ENCODE measurements around the gene FBLN2.

The FBLN2 gene

DNA sequence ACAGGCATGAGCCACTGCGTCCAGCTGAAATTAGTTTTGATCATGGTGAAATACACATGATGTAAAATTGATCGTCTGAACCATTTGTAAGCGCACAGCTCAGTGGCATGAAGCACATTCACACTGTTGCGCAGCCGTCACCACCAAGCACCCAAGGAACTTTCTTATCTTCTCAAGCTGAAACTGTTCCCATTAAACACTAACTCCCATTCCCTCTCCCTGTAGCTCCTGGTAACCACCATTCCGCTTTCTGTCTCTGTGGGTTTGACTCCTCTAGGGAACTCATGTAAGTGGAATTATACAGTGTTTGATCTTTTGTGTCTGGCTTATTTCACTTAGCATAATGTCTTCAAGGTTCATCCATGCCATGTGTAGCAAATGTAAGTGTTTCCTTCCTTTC lies 62.3 kb downstream of the FBLN2 start:
- Mint-ChIP-seq H3K36me3 (ENCODE audit: low read depth) (peaks cover 1% of the 10 kb centered on the region), H3K4me3 (no peak overlapping the region), H3K4me1 (no peaks in the 10 kb centered on the region), H3K27ac (no peak overlapping the region), H3K27me3 (no peaks in the 10 kb centered on the region), H3K9me3 (peaks cover 6% of the 10 kb centered on the region)
- DNase-seq (no peak), ATAC-seq (no peak)

DNA sequence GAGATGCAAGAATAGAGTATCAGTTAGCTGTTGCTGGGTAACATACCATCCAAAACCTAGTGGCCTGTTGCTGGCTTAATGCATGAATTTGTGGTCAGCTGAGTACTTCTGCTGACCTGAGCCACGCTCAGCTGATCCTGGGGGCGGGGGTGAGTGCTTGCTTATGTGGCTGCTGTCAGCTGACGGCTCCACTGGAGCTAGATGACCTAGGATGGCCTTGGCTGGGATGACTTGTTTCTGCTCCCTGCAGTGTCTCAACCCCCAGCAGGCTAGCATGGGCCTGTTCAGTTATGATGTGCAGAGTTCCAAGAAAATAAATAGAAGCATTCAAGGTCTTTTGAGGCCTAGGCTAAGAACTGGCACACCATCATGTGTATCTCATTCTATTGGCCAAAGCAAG lies 63.9 kb downstream of the FBLN2 start:
- H3K9me3 Mint-ChIP-seq, result peaks cover 6% of the 10 kb centered on the region
- H3K4me1 Mint-ChIP-seq, result no peaks in the 10 kb centered on the region
- DNase-seq (no peak), ATAC-seq (no peak)
- peaks cover 1% of the 10 kb centered on the region for H3K36me3 Mint-ChIP-seq (ENCODE audit: low read depth)
- no peaks in the 10 kb centered on the region for H3K27me3 Mint-ChIP-seq
- no peak overlapping the region for H3K4me3 Mint-ChIP-seq
- H3K27ac Mint-ChIP-seq, result no peak overlapping the region

DNA sequence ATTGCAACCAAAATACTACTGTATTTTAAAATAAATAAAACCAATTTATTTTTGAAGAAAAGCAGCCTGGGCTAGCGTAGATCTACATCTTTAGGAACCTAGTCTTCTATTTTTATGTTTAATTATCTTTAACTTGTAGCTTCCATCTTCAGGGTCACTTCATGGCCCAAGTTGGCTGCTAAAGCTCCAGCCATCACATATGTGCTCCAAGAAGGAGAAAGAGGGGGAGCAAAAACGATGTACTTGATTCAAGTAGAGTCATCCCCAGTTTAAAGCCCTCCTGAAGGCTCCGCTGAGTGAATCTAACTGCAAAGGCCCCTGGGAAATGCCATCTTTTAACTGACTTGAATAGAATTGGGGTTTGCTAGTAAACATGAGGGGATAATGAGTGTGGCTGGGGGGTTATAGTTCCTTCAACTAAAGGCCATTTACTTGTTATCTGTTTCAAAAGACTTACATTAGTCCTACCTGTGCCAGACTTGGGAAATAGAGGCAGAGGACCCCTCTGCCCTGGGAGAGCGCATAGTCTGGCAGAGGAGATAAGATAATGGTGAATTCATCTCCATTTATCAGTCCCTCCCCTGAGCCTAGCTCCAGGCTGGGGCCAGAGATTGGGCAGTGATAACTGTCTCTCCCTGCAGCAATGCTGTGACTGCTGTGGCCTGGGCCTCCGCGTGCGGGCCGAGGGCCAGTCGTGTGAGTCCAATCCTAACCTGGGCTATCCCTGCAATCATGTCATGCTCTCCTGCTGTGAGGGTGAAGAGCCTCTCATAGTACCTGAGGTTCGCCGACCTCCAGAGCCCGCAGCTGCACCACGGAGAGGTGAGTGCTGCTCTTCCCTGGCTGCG lies 64.6 kb downstream of the FBLN2 start:
- no peak overlapping the region for H3K4me3 Mint-ChIP-seq
- no peaks in the 10 kb centered on the region for H3K27me3 Mint-ChIP-seq
- H3K36me3 Mint-ChIP-seq (ENCODE audit: low read depth), result peaks cover 1% of the 10 kb centered on the region
- no peaks in the 10 kb centered on the region for H3K4me1 Mint-ChIP-seq
- no peak for DNase-seq
- no peak overlapping the region for H3K27ac Mint-ChIP-seq
- ATAC-seq, result no peak
- H3K9me3 Mint-ChIP-seq, result peaks cover 6% of the 10 kb centered on the region

GRCh38 chr3:13614607-13615006 lies 65.7 kb downstream of the FBLN2 start:
- Mint-ChIP-seq H3K4me1 (no peaks in the 10 kb centered on the region), H3K36me3 (ENCODE audit: low read depth) (peaks cover 1% of the 10 kb centered on the region), H3K9me3 (peaks cover 6% of the 10 kb centered on the region), H3K27me3 (no peaks in the 10 kb centered on the region), H3K4me3 (no peak overlapping the region), H3K27ac (no peak overlapping the region)
- ATAC-seq, result no peak
- no peak for DNase-seq

- Mint-ChIP-seq H3K27ac (no peak overlapping the region), H3K4me3 (no peak overlapping the region), H3K27me3 (no peaks in the 10 kb centered on the region), H3K4me1 (no peaks in the 10 kb centered on the region), H3K9me3 (peaks cover 6% of the 10 kb centered on the region), H3K36me3 (ENCODE audit: low read depth) (peaks cover 1% of the 10 kb centered on the region)
- DNase-seq (no peak), ATAC-seq (no peak)
Measured at GRCh38 chr3:13615019-13615528, 66.1 kb downstream of the FBLN2 start.

DNA sequence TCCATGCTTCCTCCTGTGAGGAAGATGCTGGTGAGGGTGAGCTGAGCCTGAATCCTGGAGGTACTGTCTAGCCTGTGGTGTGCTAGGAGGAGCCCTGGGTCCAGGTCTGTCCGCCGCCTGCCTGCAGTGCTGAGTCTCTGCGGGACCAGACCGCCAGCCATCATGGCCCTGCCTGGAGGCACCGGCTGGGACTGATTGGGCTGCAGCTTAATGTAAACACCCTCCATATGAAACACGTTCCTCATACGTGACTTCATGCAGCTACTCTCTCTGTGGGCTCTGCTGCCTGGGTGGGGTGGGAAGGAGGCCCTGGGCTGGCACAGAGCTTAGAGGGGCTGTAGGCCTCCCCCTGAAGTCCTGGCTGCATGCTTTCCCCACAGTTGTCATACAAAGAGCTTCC lies 67.4 kb downstream of the FBLN2 start:
- H3K4me1 Mint-ChIP-seq, result no peaks in the 10 kb centered on the region
- peaks cover 6% of the 10 kb centered on the region for H3K9me3 Mint-ChIP-seq
- no peak for DNase-seq
- H3K27me3 Mint-ChIP-seq, result no peaks in the 10 kb centered on the region
- ATAC-seq, result no peak
- no peak overlapping the region for H3K27ac Mint-ChIP-seq
- peaks cover 1% of the 10 kb centered on the region for H3K36me3 Mint-ChIP-seq (ENCODE audit: low read depth)
- H3K4me3 Mint-ChIP-seq, result no peak overlapping the region

DNA sequence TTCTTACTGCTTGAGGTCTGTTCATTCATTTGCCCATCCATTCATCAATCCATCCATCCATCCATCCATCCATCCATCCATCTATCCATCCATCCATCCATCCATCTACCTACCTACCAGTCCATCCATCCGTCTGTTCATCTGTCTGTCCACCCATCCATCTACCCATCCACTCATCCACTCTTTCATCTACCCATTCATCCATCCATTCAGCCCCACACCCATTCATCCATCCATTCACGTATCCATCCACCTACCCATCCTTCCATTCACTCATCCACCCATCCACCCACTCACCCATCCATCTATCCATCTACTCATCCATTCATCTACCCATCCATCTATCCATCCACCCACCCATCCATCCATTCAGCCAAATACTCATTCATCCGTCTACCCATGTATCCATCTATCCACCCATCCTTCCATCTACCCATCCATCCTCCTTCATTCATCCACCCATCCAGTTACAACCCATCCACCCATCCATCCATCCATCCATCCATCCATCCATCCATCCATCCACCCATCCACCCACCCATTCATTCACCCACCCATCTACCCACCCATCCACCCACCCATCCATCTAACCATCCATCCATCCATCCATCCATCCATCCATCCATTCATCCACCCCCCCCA lies 68.3 kb downstream of the FBLN2 start:
- no peak for DNase-seq
- H3K4me1 Mint-ChIP-seq, result peaks cover 5% of the 10 kb centered on the region
- H3K36me3 Mint-ChIP-seq (ENCODE audit: low read depth), result peaks cover 1% of the 10 kb centered on the region

DNA sequence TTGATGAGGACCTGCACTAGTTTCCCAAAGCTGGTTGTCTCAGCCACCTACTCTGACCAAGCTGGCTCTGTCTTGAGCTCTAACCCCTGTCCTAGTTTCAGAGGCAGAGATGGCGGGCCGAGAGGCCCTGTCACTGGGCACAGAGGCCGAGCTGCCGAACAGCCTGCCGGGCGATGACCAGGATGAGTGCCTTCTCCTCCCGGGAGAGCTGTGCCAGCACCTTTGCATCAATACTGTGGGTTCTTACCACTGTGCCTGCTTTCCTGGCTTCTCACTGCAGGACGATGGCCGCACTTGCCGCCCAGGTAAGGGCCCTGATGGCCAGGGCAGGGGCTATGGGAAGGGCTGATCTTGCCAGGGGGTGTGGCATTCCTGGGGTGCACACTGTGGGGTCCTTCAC lies 69.1 kb downstream of the FBLN2 start:
- H3K27me3 Mint-ChIP-seq, result no peaks in the 10 kb centered on the region
- peaks cover 1% of the 10 kb centered on the region for H3K36me3 Mint-ChIP-seq (ENCODE audit: low read depth)
- ATAC-seq (no peak), DNase-seq (no peak)
- H3K4me1 Mint-ChIP-seq, result peaks cover 5% of the 10 kb centered on the region
- H3K9me3 Mint-ChIP-seq, result peaks cover 6% of the 10 kb centered on the region
- no peak overlapping the region for H3K4me3 Mint-ChIP-seq
- no peak overlapping the region for H3K27ac Mint-ChIP-seq

More for the DNA sequence above, 68.3 kb downstream of the FBLN2 start:
- H3K9me3 Mint-ChIP-seq, result peaks cover 6% of the 10 kb centered on the region
- no peak overlapping the region for H3K4me3 Mint-ChIP-seq
- no peak overlapping the region for H3K27ac Mint-ChIP-seq
- no peak for ATAC-seq
- H3K27me3 Mint-ChIP-seq, result no peaks in the 10 kb centered on the region

DNA sequence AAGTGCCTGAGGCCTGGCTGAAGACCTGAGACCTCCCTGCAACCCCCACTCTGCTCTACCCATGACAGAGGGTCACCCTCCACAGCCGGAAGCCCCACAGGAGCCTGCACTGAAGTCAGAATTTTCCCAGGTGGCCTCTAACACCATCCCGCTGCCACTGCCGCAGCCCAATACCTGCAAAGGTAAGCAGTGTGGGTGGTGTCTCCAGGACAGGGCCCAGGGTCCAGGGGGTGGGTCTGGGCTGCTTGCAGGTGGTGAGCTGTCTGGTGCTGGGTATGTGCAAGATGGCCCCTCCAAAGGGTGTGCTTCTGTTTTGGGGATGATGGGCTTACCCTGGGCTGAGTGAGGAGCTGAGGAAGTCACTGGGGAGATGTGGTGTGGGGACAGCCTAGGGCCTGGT lies 69.9 kb downstream of the FBLN2 start:
- no peak for ATAC-seq
- no peaks in the 10 kb centered on the region for H3K27me3 Mint-ChIP-seq
- H3K27ac Mint-ChIP-seq, result no peak overlapping the region
- no peak for DNase-seq
- H3K9me3 Mint-ChIP-seq, result peaks cover 6% of the 10 kb centered on the region
- H3K4me3 Mint-ChIP-seq, result no peak overlapping the region
- peaks cover 5% of the 10 kb centered on the region for H3K4me1 Mint-ChIP-seq
- H3K36me3 Mint-ChIP-seq (ENCODE audit: low read depth), result peaks cover 1% of the 10 kb centered on the region

- no peaks in the 10 kb centered on the region for H3K36me3 Mint-ChIP-seq (ENCODE audit: low read depth)
- H3K4me3 Mint-ChIP-seq, result no peak overlapping the region
- no peak for DNase-seq
- no peak overlapping the region for H3K27ac Mint-ChIP-seq
- peaks cover 5% of the 10 kb centered on the region for H3K4me1 Mint-ChIP-seq
- peaks cover 2% of the 10 kb centered on the region for H3K9me3 Mint-ChIP-seq
- H3K27me3 Mint-ChIP-seq, result no peaks in the 10 kb centered on the region
- no peak for ATAC-seq
Measured at GRCh38 chr3:13619661-13620230, 70.8 kb downstream of the FBLN2 start.

DNA sequence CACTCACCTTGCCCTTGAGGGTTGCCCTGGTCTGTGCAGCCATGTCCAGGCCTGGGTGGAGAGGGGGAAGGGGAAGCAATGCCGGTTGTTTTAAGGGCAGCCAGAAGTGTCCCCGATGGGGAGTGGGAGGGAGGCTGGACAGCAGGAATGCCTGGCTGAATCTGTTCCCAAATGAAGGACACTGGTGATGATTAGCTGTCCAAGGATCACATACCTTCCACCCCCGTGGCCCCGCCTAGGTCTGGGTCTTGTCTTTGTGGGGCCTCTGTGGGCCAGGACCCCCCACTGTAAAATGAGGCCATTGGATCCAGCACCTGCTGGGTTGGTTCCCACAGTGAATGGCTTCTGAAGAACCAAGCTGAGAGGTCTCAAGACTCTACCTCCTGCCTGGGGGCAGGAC lies 71.4 kb downstream of the FBLN2 start:
- no peak overlapping the region for H3K27ac Mint-ChIP-seq
- H3K4me3 Mint-ChIP-seq, result no peak overlapping the region
- no peaks in the 10 kb centered on the region for H3K9me3 Mint-ChIP-seq
- H3K27me3 Mint-ChIP-seq, result no peaks in the 10 kb centered on the region
- no peaks in the 10 kb centered on the region for H3K36me3 Mint-ChIP-seq (ENCODE audit: low read depth)
- DNase-seq (no peak), ATAC-seq (no peak)
- peaks cover 5% of the 10 kb centered on the region for H3K4me1 Mint-ChIP-seq

DNA sequence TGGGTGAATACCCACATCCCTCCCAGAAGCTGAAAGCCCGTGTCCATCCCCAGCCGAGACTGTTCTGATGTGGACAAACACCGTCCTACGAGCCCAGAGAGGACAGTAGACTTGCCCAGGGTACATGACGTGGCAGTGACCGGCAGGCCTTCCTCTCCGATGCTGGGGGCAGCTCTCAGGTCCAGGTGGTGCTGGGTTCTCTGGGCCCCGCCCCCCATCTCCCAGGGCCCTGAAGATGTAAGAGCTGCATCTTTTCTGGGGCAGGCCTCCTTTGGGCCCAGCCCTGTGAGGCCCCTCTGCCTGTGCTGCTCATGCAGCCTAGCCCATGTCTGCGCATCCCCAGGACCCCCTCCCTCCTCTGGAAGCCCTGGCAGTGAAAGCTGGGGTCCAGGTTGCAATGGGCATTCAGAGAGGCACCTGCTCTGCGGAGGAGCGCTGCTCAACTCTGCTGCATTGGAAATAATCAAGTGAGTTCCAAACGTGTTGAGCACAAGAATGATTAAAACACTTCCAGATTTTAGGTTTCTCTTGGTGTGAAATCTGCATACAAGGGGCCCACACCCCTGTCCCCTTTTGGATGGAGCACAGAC lies 71.9 kb downstream of the FBLN2 start:
- DNase-seq (no peak), ATAC-seq (no peak)
- H3K27ac Mint-ChIP-seq, result no peak overlapping the region
- H3K4me1 Mint-ChIP-seq, result peaks cover 5% of the 10 kb centered on the region
- no peaks in the 10 kb centered on the region for H3K27me3 Mint-ChIP-seq
- H3K36me3 Mint-ChIP-seq (ENCODE audit: low read depth), result no peaks in the 10 kb centered on the region
- no peak overlapping the region for H3K4me3 Mint-ChIP-seq
- no peaks in the 10 kb centered on the region for H3K9me3 Mint-ChIP-seq

- peak; percentile 50 for DNase-seq
- Mint-ChIP-seq H3K36me3 (ENCODE audit: low read depth) (no peaks in the 10 kb centered on the region), H3K4me3 (peak overlapping the region; percentile 76), H3K9me3 (no peaks in the 10 kb centered on the region), H3K27ac (peak overlapping the region; percentile 55), H3K4me1 (peaks cover 5% of the 10 kb centered on the region), H3K27me3 (no peaks in the 10 kb centered on the region)
- ATAC-seq, result peak; percentile 79
Measured at GRCh38 chr3:13621381-13622221, 72.7 kb downstream of the FBLN2 start.

- no peak for ATAC-seq
- H3K4me1 Mint-ChIP-seq, result peaks cover 5% of the 10 kb centered on the region
- H3K27me3 Mint-ChIP-seq, result no peaks in the 10 kb centered on the region
- H3K27ac Mint-ChIP-seq, result peak overlapping the region; percentile 11
- no peaks in the 10 kb centered on the region for H3K36me3 Mint-ChIP-seq (ENCODE audit: low read depth)
- no peak for DNase-seq
- no peaks in the 10 kb centered on the region for H3K9me3 Mint-ChIP-seq
- H3K4me3 Mint-ChIP-seq, result no peak overlapping the region
Measured at GRCh38 chr3:13622356-13622755, 73.4 kb downstream of the FBLN2 start.
